Naive B cell (primary cell): ENCODE measurements around the gene RNU6-9. TPM values are rescaled to one million over a fixed set of nuclear protein-coding genes. Genes with fewer than 3 reads are reported as not detected.
A peak's percentile ranks its signal among the peaks of the same experiment; 100 is the strongest.

ENCODE experiments used
- ATAC-seq, 2 donors: fragments of 150-1000 bp; cut with Tn5 transposase; 2 replicates each; pipeline ENCODE4 v1.10.0; 2021; ENCODE audit warnings: low read depth in 2 of 2, mild to moderate bottlenecking in 2 of 2, moderate library complexity in 2 of 2
- DNase-seq: peaks from one replicate; pipeline ENCODE4 v3.0.0; 2022
- H3K27ac Mint-ChIP-seq, 6 donors: one replicate each; pipeline ENCODE4 v1.8.0; 2020 to 2022; ENCODE audit warnings: mild to moderate bottlenecking in 6 of 6, mixed read lengths in 6 of 6, moderate library complexity in 5 of 6, inconsistent platforms in 2 of 6
- H3K27me3 Mint-ChIP-seq, 3 donors: one replicate each; pipeline ENCODE4 v1.8.0; 2021 to 2022; ENCODE audit warnings: mixed read lengths in 3 of 3, mild to moderate bottlenecking in 1 of 3
- H3K36me3 Mint-ChIP-seq, 2 donors: one replicate each; pipeline ENCODE4 v1.8.0; 2020 to 2022; ENCODE audit warnings: mixed read lengths in 2 of 2, inconsistent platforms in 1 of 2, mild to moderate bottlenecking in 1 of 2
- H3K4me1 Mint-ChIP-seq, 3 donors: one replicate each; pipeline ENCODE4 v1.8.0; 2020 to 2022; ENCODE audit warnings: mixed read lengths in 3 of 3, inconsistent platforms in 1 of 3, mild to moderate bottlenecking in 1 of 3, moderate library complexity in 1 of 3
- H3K4me3 Mint-ChIP-seq, 8 donors: one replicate each; pipeline ENCODE4 v1.8.0; 2020 to 2022; ENCODE audit warnings: mild to moderate bottlenecking in 8 of 8, mixed read lengths in 8 of 8, moderate library complexity in 8 of 8, inconsistent platforms in 2 of 8
- H3K9me3 Mint-ChIP-seq, 7 donors: one replicate each; pipeline ENCODE4 v1.8.0; 2020 to 2022; ENCODE audit warnings: mixed read lengths in 7 of 7, mild to moderate bottlenecking in 5 of 7, inconsistent platforms in 2 of 7, moderate library complexity in 1 of 7
- polyA plus RNA-seq, 6 donors: library from polyadenylated mRNA; unstranded; fragments of 300-500 nt; fragmentation: Illumina TruSeq; gene quantifications; one replicate each; pipeline ENCODE4 v1.2.3, GENCODE V29; 2021; ENCODE audit warnings: low read depth in 6 of 6

Gene RNU6-9
- polyA plus RNA-seq, 6 donors from 2014 or later, result not detected

- Mint-ChIP-seq H3K9me3 (no peaks in the 10 kb centered on the region), H3K27ac (peak overlapping the region in 4 of 6 donors; percentile 26 to 84 (median 64)), H3K4me3 (peak overlapping the region; percentile 71 to 90 (median 82)), H3K4me1 (peaks cover 6 to 18% (median 14%) of the 10 kb centered on the region in 3 donors), H3K27me3 (no peaks in the 10 kb centered on the region), H3K36me3 (no peaks in the 10 kb centered on the region)
- DNase-seq (no peak), ATAC-seq (no peak)
Measured at GRCh38 chr19:926323-926588, 33.0 kb downstream of the RNU6-9 start.

GRCh38 chr19:926589-927350, 33.5 kb downstream of the RNU6-9 start:
- H3K27me3 Mint-ChIP-seq, result no peaks in the 10 kb centered on the region
- H3K36me3 Mint-ChIP-seq, result no peaks in the 10 kb centered on the region
- peak overlapping the region in 5 of 6 donors; percentile 47 to 95 (median 92) for H3K27ac Mint-ChIP-seq
- peak overlapping the region; percentile 83 to 91 (median 89) for H3K4me3 Mint-ChIP-seq
- DNase-seq, result peak; percentile 62
- no peaks in the 10 kb centered on the region for H3K9me3 Mint-ChIP-seq
- peak; percentile 28 to 29 for ATAC-seq
- peaks cover 4 to 14% (median 9%) of the 10 kb centered on the region in 3 donors for H3K4me1 Mint-ChIP-seq

- Mint-ChIP-seq H3K27me3 (no peaks in the 10 kb centered on the region), H3K27ac (peak overlapping the region in 1 of 6 donors; percentile 75), H3K36me3 (no peaks in the 10 kb centered on the region), H3K4me1 (peaks cover 3 to 16% (median 11%) of the 10 kb centered on the region in 3 donors), H3K9me3 (no peaks in the 10 kb centered on the region), H3K4me3 (peak overlapping the region; percentile 20 to 83 (median 58))
- DNase-seq (no peak), ATAC-seq (no peak)
Measured at GRCh38 chr19:927351-927779, 34.1 kb downstream of the RNU6-9 start.

GRCh38 chr19:927780-928401, 34.6 kb downstream of the RNU6-9 start:
- Mint-ChIP-seq H3K9me3 (no peaks in the 10 kb centered on the region), H3K4me1 (peaks cover 8 to 19% (median 16%) of the 10 kb centered on the region in 3 donors), H3K36me3 (no peaks in the 10 kb centered on the region), H3K27ac (peak overlapping the region in 2 of 6 donors; percentile 24 to 75), H3K4me3 (peak overlapping the region; percentile 15 to 83 (median 56)), H3K27me3 (no peaks in the 10 kb centered on the region)
- ATAC-seq (no peak), DNase-seq (no peak)

DNA sequence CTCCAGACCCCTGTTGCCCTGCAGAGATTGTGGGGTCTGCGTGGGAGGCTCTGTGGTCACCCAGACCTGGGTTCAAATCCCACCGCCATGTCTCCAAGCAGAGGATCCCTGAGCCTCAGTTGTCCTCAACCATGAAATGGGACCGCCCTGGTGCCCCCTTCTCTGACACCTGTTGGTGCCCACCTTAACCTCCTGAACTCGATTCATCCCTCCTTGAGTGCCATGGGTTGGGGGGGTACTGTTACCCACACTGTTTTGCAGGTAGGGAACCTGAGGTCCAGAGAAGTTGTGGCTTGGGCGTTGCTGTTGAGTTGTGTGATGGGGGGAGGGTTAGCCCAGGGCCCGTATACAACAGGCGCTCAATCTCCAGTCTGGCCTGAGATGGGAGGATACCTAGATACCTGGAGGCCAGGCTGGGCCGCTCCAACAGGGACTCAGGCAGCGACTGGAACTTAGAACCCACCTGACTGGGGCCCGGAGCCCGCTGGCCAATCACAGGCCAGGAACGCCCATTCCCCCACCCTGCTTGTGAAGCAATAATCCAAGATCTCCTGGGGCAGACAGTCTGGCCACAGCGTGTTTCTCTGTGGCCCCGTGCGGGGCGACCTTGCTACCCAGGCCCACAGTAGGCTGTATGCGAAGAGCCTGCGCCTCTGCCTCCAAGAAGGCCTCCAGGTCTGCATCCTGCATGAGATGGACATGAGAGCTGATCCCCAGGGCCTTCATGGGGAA, 35.4 kb downstream of the RNU6-9 start:
- Mint-ChIP-seq H3K4me3 (peak overlapping the region in 5 of 8 donors; percentile 29 to 68 (median 54)), H3K27ac (peak overlapping the region in 1 of 6 donors; percentile 66), H3K9me3 (no peaks in the 10 kb centered on the region), H3K4me1 (peaks cover 10 to 21% (median 17%) of the 10 kb centered on the region in 3 donors), H3K36me3 (no peaks in the 10 kb centered on the region), H3K27me3 (no peaks in the 10 kb centered on the region)
- DNase-seq (no peak), ATAC-seq (no peak)

DNA sequence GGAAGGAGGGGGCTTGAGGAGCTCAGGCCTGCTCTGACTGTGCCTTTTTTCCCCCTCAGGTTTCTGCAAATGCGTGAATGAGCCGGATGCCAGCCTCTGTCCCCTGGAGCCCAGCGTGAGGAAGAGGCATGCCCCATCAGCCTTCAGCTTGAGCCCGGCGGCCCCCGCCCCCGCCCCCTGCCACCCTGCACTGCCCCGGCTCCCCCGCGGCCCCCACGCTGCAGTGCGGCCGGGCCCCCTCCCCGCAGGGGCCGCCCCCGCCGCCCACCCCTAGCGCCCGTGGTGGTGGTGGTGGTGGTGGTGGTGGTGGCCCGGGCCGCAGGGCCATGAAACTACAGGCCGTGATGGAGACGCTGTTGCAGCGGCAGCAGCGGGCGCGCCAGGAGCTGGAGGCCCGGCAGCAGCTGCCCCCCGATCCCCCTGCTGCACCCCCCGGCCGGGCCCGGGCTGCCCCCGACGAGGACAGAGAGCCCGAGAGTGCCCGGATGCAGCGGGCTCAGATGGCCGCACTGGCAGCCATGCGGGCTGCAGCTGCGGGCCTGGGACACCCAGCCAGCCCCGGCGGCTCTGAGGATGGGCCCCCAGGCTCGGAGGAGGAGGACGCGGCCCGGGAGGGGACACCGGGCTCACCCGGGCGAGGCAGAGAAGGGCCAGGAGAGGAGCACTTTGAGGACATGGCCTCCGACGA, 36.1 kb downstream of the RNU6-9 start:
- H3K27ac Mint-ChIP-seq, result no peak overlapping the region
- no peaks in the 10 kb centered on the region for H3K36me3 Mint-ChIP-seq
- ATAC-seq, result no peak
- H3K9me3 Mint-ChIP-seq, result no peaks in the 10 kb centered on the region
- peaks cover 10 to 21% (median 14%) of the 10 kb centered on the region in 3 donors for H3K4me1 Mint-ChIP-seq
- H3K4me3 Mint-ChIP-seq, result peak overlapping the region in 2 of 8 donors; percentile 40 to 59
- no peaks in the 10 kb centered on the region for H3K27me3 Mint-ChIP-seq
- no peak for DNase-seq

- peak overlapping the region in 2 of 8 donors; percentile 16 to 59 for H3K4me3 Mint-ChIP-seq
- H3K36me3 Mint-ChIP-seq, result no peaks in the 10 kb centered on the region
- peaks cover 10 to 22% (median 12%) of the 10 kb centered on the region in 3 donors for H3K4me1 Mint-ChIP-seq
- H3K27ac Mint-ChIP-seq, result no peak overlapping the region
- ATAC-seq (no peak), DNase-seq (no peak)
- H3K27me3 Mint-ChIP-seq, result no peaks in the 10 kb centered on the region
- H3K9me3 Mint-ChIP-seq, result no peaks in the 10 kb centered on the region
Measured at GRCh38 chr19:929891-930258, 36.6 kb downstream of the RNU6-9 start.

- Mint-ChIP-seq H3K4me1 (peaks cover 10 to 35% (median 10%) of the 10 kb centered on the region in 3 donors), H3K9me3 (no peaks in the 10 kb centered on the region), H3K4me3 (peak overlapping the region in 4 of 8 donors; percentile 51 to 84 (median 68)), H3K27ac (peak overlapping the region in 3 of 6 donors; percentile 59 to 96 (median 90)), H3K36me3 (no peaks in the 10 kb centered on the region), H3K27me3 (no peaks in the 10 kb centered on the region)
- DNase-seq (no peak), ATAC-seq (no peak)
Measured at GRCh38 chr19:931860-932647, 38.8 kb downstream of the RNU6-9 start.

DNA sequence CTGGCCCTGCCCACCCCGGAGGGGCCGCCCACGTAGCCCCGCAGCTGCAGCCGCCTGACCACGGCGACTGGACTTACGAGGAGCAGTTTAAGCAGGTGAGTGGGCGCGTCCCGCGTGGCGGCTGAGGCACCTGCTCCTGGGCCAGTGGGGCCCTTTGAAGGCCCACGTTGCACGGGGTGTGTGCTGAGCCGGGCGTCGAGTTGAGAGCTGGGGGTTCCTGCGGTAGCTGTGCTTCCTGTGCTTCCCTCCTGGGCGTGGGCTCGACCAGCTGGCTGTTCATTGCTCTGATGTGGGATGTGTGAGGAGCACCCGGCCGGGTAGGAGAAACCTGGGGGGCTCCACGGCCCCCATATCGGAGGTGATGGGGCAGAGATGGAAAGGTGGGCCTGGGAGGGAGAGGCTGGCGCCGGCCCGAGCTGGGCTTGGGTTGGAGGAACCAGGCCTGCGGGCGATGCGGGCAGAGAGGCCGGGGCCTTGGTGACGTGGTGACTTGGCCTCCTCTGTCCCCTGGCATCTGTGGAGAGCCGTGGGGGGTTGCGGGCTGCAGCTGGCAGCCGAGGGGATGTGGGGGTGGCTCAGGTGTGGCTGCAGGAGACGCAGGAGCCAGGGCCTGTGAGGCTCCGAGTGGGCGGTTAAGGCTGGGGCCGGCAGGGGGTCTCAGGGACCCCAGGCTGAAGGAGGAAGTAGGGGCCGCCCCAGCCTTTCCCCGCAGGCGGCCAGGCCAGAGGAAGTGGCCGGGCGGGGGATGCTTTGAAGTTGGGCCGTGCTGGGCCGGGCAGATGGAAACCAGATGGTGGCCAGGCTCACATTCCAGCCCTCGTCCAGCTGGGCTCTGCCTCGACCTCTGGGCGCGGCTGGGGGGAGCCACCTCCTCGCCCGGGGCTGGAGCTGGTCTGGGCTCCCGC, 39.6 kb downstream of the RNU6-9 start:
- Mint-ChIP-seq H3K4me1 (peaks cover 14 to 35% (median 14%) of the 10 kb centered on the region in 3 donors), H3K36me3 (no peaks in the 10 kb centered on the region), H3K4me3 (peak overlapping the region in 6 of 8 donors; percentile 39 to 79 (median 76)), H3K27ac (peak overlapping the region in 5 of 6 donors; percentile 29 to 90 (median 82)), H3K27me3 (no peaks in the 10 kb centered on the region), H3K9me3 (peaks cover 0 to 4% (median 0%) of the 10 kb centered on the region in 7 donors)
- DNase-seq, result peak; percentile 33
- ATAC-seq, result peak; percentile 68 to 72

GRCh38 chr19:933553-933882, 40.2 kb downstream of the RNU6-9 start:
- Mint-ChIP-seq H3K4me3 (no peak overlapping the region), H3K27ac (peak overlapping the region in 1 of 6 donors; percentile 29), H3K4me1 (peaks cover 14 to 35% (median 14%) of the 10 kb centered on the region in 3 donors), H3K27me3 (no peaks in the 10 kb centered on the region), H3K36me3 (no peaks in the 10 kb centered on the region), H3K9me3 (peaks cover 0 to 4% (median 0%) of the 10 kb centered on the region in 7 donors)
- ATAC-seq (no peak), DNase-seq (no peak)

- Mint-ChIP-seq H3K36me3 (no peaks in the 10 kb centered on the region), H3K27ac (peak overlapping the region in 1 of 6 donors; percentile 62), H3K4me3 (no peak overlapping the region), H3K4me1 (peaks cover 14 to 35% (median 16%) of the 10 kb centered on the region in 3 donors), H3K27me3 (no peaks in the 10 kb centered on the region), H3K9me3 (peaks cover 0 to 4% (median 0%) of the 10 kb centered on the region in 7 donors)
- ATAC-seq (no peak), DNase-seq (no peak)
Measured at GRCh38 chr19:934197-934840, 41.0 kb downstream of the RNU6-9 start.
